ENCODE results near the gene KCNH5.

The KCNH5 gene

GRCh38 chr14:62665286-62665685 is 380.0 kb downstream of the KCNH5 start:
- no peaks in the 10 kb centered on the region for H3K9me2 ChIP-seq (replicated peaks; ENCODE audit: insufficient read depth, low read length)
- TF ChIP-seq CTCF (IDR thresholded peaks at IDR 0.05; ENCODE audit: insufficient read depth, low read length, poor library complexity, severe bottlenecking), result no peak
- no peak for TF ChIP-seq EZH2phosphoT487 (conservative IDR thresholded peaks at IDR 0.05; ENCODE audit: low read length)
- H3K36me3 ChIP-seq (ENCODE audit: low read length), result no peaks in the 10 kb centered on the region
- H3K27ac ChIP-seq (ENCODE audit: low read depth, low read length), result no peak overlapping the region
- H3K27me3 ChIP-seq (ENCODE audit: low read length), result no peaks in the 10 kb centered on the region
- no peaks in the 10 kb centered on the region for H4K20me1 ChIP-seq (ENCODE audit: low read depth, low read length)
- H2AFZ ChIP-seq (ENCODE audit: low read depth, low read length, severe bottlenecking), result no peak overlapping the region
- no peaks in the 10 kb centered on the region for H3K79me2 ChIP-seq (ENCODE audit: insufficient read depth, low read length)
- no peak overlapping the region for H3K4me3 ChIP-seq (ENCODE audit: insufficient read depth, low read length, poor library complexity, severe bottlenecking)
- no peaks in the 10 kb centered on the region for H3F3A ChIP-seq (ENCODE audit: insufficient read depth)
- no peaks in the 10 kb centered on the region for H3K9me3 ChIP-seq (ENCODE audit: insufficient read depth, low read length)
- no peak overlapping the region for H3K9ac ChIP-seq (ENCODE audit: low read length)
- no peak overlapping the region for H3K4me2 ChIP-seq (ENCODE audit: low read depth, low read length, poor library complexity, severe bottlenecking)

- no peak for TF ChIP-seq CTCF (IDR thresholded peaks at IDR 0.05; ENCODE audit: insufficient read depth, low read length, poor library complexity, severe bottlenecking)
- no peak for TF ChIP-seq EZH2phosphoT487 (conservative IDR thresholded peaks at IDR 0.05; ENCODE audit: low read length)
- Histone ChIP-seq H4K20me1 (ENCODE audit: low read depth, low read length) (no peaks in the 10 kb centered on the region), H3K79me2 (ENCODE audit: insufficient read depth, low read length) (no peaks in the 10 kb centered on the region), H3K9ac (ENCODE audit: low read length) (no peak overlapping the region), H3K36me3 (ENCODE audit: low read length) (no peaks in the 10 kb centered on the region), H3K4me3 (ENCODE audit: insufficient read depth, low read length, poor library complexity, severe bottlenecking) (no peak overlapping the region), H3K27me3 (ENCODE audit: low read length) (no peaks in the 10 kb centered on the region), H3K4me2 (ENCODE audit: low read depth, low read length, poor library complexity, severe bottlenecking) (no peak overlapping the region), H3K9me2 (replicated peaks; ENCODE audit: insufficient read depth, low read length) (no peaks in the 10 kb centered on the region), H3K9me3 (ENCODE audit: insufficient read depth, low read length) (no peaks in the 10 kb centered on the region), H3K27ac (ENCODE audit: low read depth, low read length) (no peak overlapping the region), H3F3A (ENCODE audit: insufficient read depth) (no peaks in the 10 kb centered on the region), H2AFZ (ENCODE audit: low read depth, low read length, severe bottlenecking) (no peak overlapping the region)
Measured at GRCh38 chr14:62663456-62663821, 381.8 kb downstream of the KCNH5 start.

GRCh38 chr14:62662811-62663455 is 382.3 kb downstream of the KCNH5 start:
- TF ChIP-seq EZH2phosphoT487 (conservative IDR thresholded peaks at IDR 0.05; ENCODE audit: low read length) (no peak), CTCF (IDR thresholded peaks at IDR 0.05; ENCODE audit: insufficient read depth, low read length, poor library complexity, severe bottlenecking) (no peak)
- no peaks in the 10 kb centered on the region for H3K27me3 ChIP-seq (ENCODE audit: low read length)
- H3K9ac ChIP-seq (ENCODE audit: low read length), result no peak overlapping the region
- H3K4me2 ChIP-seq (ENCODE audit: low read depth, low read length, poor library complexity, severe bottlenecking), result no peak overlapping the region
- H3K36me3 ChIP-seq (ENCODE audit: low read length), result no peaks in the 10 kb centered on the region
- no peaks in the 10 kb centered on the region for H3F3A ChIP-seq (ENCODE audit: insufficient read depth)
- H3K9me2 ChIP-seq (replicated peaks; ENCODE audit: insufficient read depth, low read length), result no peaks in the 10 kb centered on the region
- H3K4me3 ChIP-seq (ENCODE audit: insufficient read depth, low read length, poor library complexity, severe bottlenecking), result no peak overlapping the region
- no peak overlapping the region for H3K27ac ChIP-seq (ENCODE audit: low read depth, low read length)
- no peaks in the 10 kb centered on the region for H3K9me3 ChIP-seq (ENCODE audit: insufficient read depth, low read length)
- H3K79me2 ChIP-seq (ENCODE audit: insufficient read depth, low read length), result no peaks in the 10 kb centered on the region
- no peaks in the 10 kb centered on the region for H4K20me1 ChIP-seq (ENCODE audit: low read depth, low read length)
- no peak overlapping the region for H2AFZ ChIP-seq (ENCODE audit: low read depth, low read length, severe bottlenecking)
